Neural progenitor cell (in vitro differentiated cells): ENCODE measurements around the gene MAN2B2.

Experiments
- EZH2 ChIP-seq: fragments of 200-600 bp; sonication (generic); IDR thresholded peaks from 2 replicates; pipeline ENCODE4 v1.6.1; 2017; ENCODE audit warnings: antibody characterized with exemption, mild to moderate bottlenecking, moderate library complexity
- EZH2phosphoT487 ChIP-seq: fragments of 200-600 bp; sonication (generic); IDR thresholded peaks from 2 replicates; pipeline ENCODE4 v1.6.1; 2017; ENCODE audit warnings: antibody characterized with exemption
- TF ChIP-seq, protein P1 (sequence below): fragments of 200-600 bp; sonication (generic); IDR thresholded peaks from 2 replicates; pipeline ENCODE4 v1.5.1; 2017; ENCODE audit warnings: antibody characterized with exemption, mild to moderate bottlenecking

DNA sequence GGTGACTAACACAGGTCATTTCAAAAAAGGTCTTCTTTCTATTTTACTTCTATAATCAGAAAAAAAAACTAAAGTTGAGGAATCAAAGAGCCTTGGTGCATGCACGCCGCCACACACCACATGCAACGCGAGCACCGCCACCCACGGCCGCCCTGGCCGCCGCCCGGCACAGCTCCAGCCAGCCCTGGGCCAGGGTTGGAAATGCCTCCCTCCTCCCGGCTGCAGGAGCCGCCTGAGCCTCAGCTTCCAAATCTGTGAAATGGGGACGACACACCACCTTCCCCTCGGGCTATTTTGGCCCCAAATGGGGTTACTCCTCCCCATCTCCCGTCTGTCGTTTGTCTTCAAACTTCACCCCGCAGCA lies 39.7 kb upstream of the MAN2B2 start:
- TF ChIP-seq EZH2phosphoT487: no peak
- TF ChIP-seq, protein P1, sequence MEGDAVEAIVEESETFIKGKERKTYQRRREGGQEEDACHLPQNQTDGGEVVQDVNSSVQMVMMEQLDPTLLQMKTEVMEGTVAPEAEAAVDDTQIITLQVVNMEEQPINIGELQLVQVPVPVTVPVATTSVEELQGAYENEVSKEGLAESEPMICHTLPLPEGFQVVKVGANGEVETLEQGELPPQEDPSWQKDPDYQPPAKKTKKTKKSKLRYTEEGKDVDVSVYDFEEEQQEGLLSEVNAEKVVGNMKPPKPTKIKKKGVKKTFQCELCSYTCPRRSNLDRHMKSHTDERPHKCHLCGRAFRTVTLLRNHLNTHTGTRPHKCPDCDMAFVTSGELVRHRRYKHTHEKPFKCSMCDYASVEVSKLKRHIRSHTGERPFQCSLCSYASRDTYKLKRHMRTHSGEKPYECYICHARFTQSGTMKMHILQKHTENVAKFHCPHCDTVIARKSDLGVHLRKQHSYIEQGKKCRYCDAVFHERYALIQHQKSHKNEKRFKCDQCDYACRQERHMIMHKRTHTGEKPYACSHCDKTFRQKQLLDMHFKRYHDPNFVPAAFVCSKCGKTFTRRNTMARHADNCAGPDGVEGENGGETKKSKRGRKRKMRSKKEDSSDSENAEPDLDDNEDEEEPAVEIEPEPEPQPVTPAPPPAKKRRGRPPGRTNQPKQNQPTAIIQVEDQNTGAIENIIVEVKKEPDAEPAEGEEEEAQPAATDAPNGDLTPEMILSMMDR: no peak
- TF ChIP-seq EZH2: no peak
